Spleen (tissue), 11 donors: ENCODE measurements around the gene SAP30BP. TPM values are rescaled to one million over a fixed set of nuclear protein-coding genes. Genes with fewer than 3 reads are reported as not detected.
A peak's percentile ranks its signal among the peaks of the same experiment; 100 is the strongest.

Experiments
- DNase-seq: peaks from one replicate; pipeline ENCODE4 v3.0.0-alpha.2; 2020
- H3K27ac ChIP-seq, 8 donors: fragments of 200-600 bp; sonication (generic) in 7 of 8; 1 replicate in 4 of 8; 2 replicates in 4 of 8; pipeline versions ENCODE4 v1.5.0 to v1.8.0; 2016 to 2021; ENCODE audit warnings: inconsistent platforms in 4 of 8, mild to moderate bottlenecking in 4 of 8, moderate library complexity in 1 of 8
- H3K27me3 ChIP-seq, 7 donors: fragments of 200-600 bp; sonication (generic) in 6 of 7; replicated peaks in 1 of 7; 1 replicate in 4 of 7; 2 replicates in 3 of 7; pipeline versions ENCODE4 v1.5.0 to v1.8.0; 2016 to 2021; ENCODE audit warnings: inconsistent platforms in 3 of 7, mild to moderate bottlenecking in 1 of 7
- H3K36me3 ChIP-seq, 6 donors: fragments of 200-600 bp; sonication (generic) in 5 of 6; 1 replicate in 4 of 6; 2 replicates in 2 of 6; pipeline versions ENCODE4 v1.5.0 to v1.8.0; 2016 to 2021; ENCODE audit warnings: inconsistent platforms in 2 of 6
- H3K4me1 ChIP-seq, 6 donors: fragments of 200-600 bp; sonication (generic) in 5 of 6; 1 replicate in 3 of 6; 2 replicates in 3 of 6; pipeline versions ENCODE4 v1.5.0 to v1.8.0; 2016 to 2021; ENCODE audit warnings: inconsistent platforms in 3 of 6
- H3K4me3 ChIP-seq, 8 donors: fragments of 200-600 bp; sonication (generic) in 7 of 8; 1 replicate in 4 of 8; 2 replicates in 4 of 8; pipeline versions ENCODE4 v1.5.0 to v1.8.0; 2016 to 2021; ENCODE audit warnings: inconsistent platforms in 4 of 8, mild to moderate bottlenecking in 4 of 8, moderate library complexity in 2 of 8
- H3K9me3 ChIP-seq, 8 donors: fragments of 200-600 bp; sonication (generic) in 7 of 8; 1 replicate in 4 of 8; 2 replicates in 4 of 8; pipeline versions ENCODE4 v1.5.0 to v1.8.0; 2016 to 2021; ENCODE audit warnings: inconsistent platforms in 4 of 8
- CTCF ChIP-seq, 11 experiments: fragments of 200-600 bp in 7 of 11; fragments of 450-650 bp in 4 of 11; sonication (generic) in 4 of 11; IDR thresholded peaks in 8 of 11; conservative IDR thresholded peaks in 3 of 11; 1 replicate in 7 of 11; 2 replicates in 4 of 11; pipeline versions ENCODE4 v1.4.0 to v1.8.0; 2016 to 2021; ENCODE audit warnings: antibody characterized with exemption in 11 of 11, inconsistent platforms in 4 of 11, mild to moderate bottlenecking in 1 of 11
- POLR2A ChIP-seq, 3 donors: fragments of 450-650 bp; IDR thresholded peaks; one replicate each; pipeline ENCODE4 v1.5.1; 2017; ENCODE audit warnings: antibody characterized with exemption in 3 of 3, mild to moderate bottlenecking in 1 of 3
- POLR2AphosphoS5 ChIP-seq, 3 donors: sonication (generic); formaldehyde crosslinking; IDR thresholded peaks; one replicate each; pipeline ENCODE4 v1.5.1; 2017; ENCODE audit warnings: antibody characterized with exemption in 3 of 3
- WGBS, 5 donors: extraction: QIAGEN DNeasy Blood & Tissue Kit in 3 of 5; methylation state at CpG; one replicate each; pipeline versions ENCODE4 v1.1.5 to v1.1.7; 2013 to 2018; 5-methylcytosine and 5-hydroxymethylcytosine counted together
- intact Hi-C: fragments of 100-400 bp; cut with DNase I; formaldehyde crosslinking; loops from one replicate; pipeline ENCODE4 v1.15.0; 2023; ENCODE audit warnings: low total_unique reads
- polyA plus RNA-seq, 3 donors: library from polyadenylated mRNA; stranded (reverse); fragments of 200-250 nt; gene quantifications; one replicate each; pipeline ENCODE4 v1.2.1, GENCODE V29; 2013
- total RNA-seq, 7 donors: library from RNA; depleted of rRNA in 3 of 7; stranded (reverse); fragments of >200 nt in 3 of 7; fragmentation: NEBNext Ultra II Directional in 4 of 7; extraction: Animal tissue kit (Norgen Biotek cat#: 25700) in 4 of 7; gene quantifications; one replicate each; pipeline versions ENCODE4 v1.1.0 to v1.2.1, GENCODE V29; 2016 to 2021
- donor health status: healthy with polysubstance abuse.
- donor health status: DM: no; HTN: no; CAD: no; lungs with moderate emphysema.
- donor health status: DM: no; HTN: no; CAD: no.
- donor health status: Bipolar disorder and iron deficiency.
- donor health status: healthy.
- donor health status: DM: no; HTN: no; CAD: no.
- donor health status: DM: yes; HTN: yes; CAD: no.

SAP30BP gene
- total and polyA plus RNA-seq, 10 donors, result 53.8 to 110 (median 75.4) TPM

- Histone ChIP-seq H3K4me1 (peaks cover 6 to 56% (median 16%) of the 10 kb centered on the region in 6 donors), H3K36me3 (peaks cover 0 to 81% (median 9%) of the 10 kb centered on the region in 6 donors), H3K9me3 (no peaks in the 10 kb centered on the region), H3K27me3 (no peaks in the 10 kb centered on the region), H3K4me3 (no peak overlapping the region), H3K27ac (peak overlapping the region in 5 of 8 donors; percentile 26 to 66 (median 34))
- WGBS, 5 donors, result 54 to 67% (median 63%) methylated on average over 4 of the region's 4 CpGs
- no peak for TF ChIP-seq POLR2AphosphoS5 (IDR thresholded peaks at IDR 0.05)
- TF ChIP-seq POLR2A (IDR thresholded peaks at IDR 0.05), result no peak
- TF ChIP-seq CTCF (IDR thresholded peaks at IDR 0.05 in 8 of 11, conservative IDR thresholded peaks at IDR 0.05 in 3 of 11), result no peak
- intact Hi-C loops, result no loop called here
- DNase-seq, result no peak
Observed at GRCh38 chr17:75734674-75735294, 67.6 kb downstream of the SAP30BP start.

- DNase-seq, result no peak
- no peak overlapping the region for H3K4me3 ChIP-seq
- H3K27ac ChIP-seq, result peak overlapping the region in 3 of 8 donors; percentile 74 to 82 (median 80)
- intact Hi-C loops, result no loop called here
- 84 to 94% (median 89%) methylated on average over 25 to 26 of the region's 26 CpGs for WGBS, 5 donors
- H3K4me1 ChIP-seq, result peaks cover 6 to 56% (median 16%) of the 10 kb centered on the region in 6 donors
- H3K36me3 ChIP-seq, result peaks cover 0 to 81% (median 7%) of the 10 kb centered on the region in 6 donors
- H3K9me3 ChIP-seq, result no peaks in the 10 kb centered on the region
- H3K27me3 ChIP-seq, result no peaks in the 10 kb centered on the region
- TF ChIP-seq POLR2AphosphoS5 (IDR thresholded peaks at IDR 0.05), result peak in 2 of 3 donors; percentile 31 to 62
- TF ChIP-seq POLR2A (IDR thresholded peaks at IDR 0.05), result no peak
- TF ChIP-seq CTCF (IDR thresholded peaks at IDR 0.05 in 8 of 11, conservative IDR thresholded peaks at IDR 0.05 in 3 of 11), result no peak
Observed at GRCh38 chr17:75736173-75736835, 69.2 kb downstream of the SAP30BP start.

DNA sequence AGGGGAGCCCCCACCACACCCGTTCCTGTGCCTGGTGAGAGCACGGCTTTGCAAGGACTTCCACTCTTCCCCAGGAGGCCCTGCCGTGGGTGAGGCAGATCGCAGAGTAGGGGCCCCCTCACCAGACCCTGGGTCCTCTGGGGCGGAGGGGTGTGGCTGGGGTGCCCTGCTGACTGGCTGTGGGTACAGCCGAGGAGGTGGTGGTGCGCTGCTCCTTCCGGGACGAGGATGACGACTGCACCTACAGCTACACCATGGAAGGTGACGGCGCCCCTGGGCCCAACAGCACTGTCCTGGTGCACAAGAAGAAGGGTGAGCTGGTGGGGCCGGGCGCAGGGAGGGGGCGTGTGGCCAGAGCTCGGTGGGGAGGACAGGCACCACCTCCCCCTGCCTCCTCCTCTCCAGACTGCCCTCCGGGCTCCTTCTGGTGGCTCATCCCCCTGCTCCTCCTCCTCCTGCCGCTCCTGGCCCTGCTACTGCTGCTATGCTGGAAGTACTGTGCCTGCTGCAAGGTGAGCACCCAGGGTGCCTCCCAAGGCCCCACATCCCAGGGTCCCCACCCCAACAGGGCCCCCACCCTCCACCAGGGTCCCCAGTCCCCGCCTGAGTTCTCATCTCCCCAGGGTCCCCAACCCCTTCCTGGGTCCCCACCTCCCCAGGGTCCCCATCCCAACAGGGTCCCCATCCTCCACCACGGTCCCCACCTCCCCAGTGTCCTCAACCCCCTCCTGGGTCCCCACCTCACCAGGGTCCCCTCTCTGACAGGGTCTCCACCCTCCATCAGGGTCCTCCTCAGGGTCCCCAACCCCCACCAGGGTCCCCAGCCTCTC, 70.2 kb downstream of the SAP30BP start:
- intact Hi-C loops, result no loop called here
- TF ChIP-seq POLR2A (IDR thresholded peaks at IDR 0.05) (no peak), POLR2AphosphoS5 (IDR thresholded peaks at IDR 0.05) (peak in 1 of 3 donors; percentile 4)
- Histone ChIP-seq H3K36me3 (peaks cover 0 to 80% (median 10%) of the 10 kb centered on the region in 6 donors), H3K4me1 (peaks cover 6 to 56% (median 16%) of the 10 kb centered on the region in 6 donors), H3K4me3 (peak overlapping the region in 1 of 8 donors; percentile 42), H3K27me3 (no peaks in the 10 kb centered on the region), H3K27ac (peak overlapping the region in 5 of 8 donors; percentile 46 to 82 (median 74)), H3K9me3 (no peaks in the 10 kb centered on the region)
- no peak for DNase-seq
- WGBS, 5 donors, result 71 to 90% (median 83%) methylated on average over 8 to 20 of the region's 20 CpGs

GRCh38 chr17:75738218-75738802, 71.2 kb downstream of the SAP30BP start:
- TF ChIP-seq CTCF (IDR thresholded peaks at IDR 0.05 in 8 of 11, conservative IDR thresholded peaks at IDR 0.05 in 3 of 11), result no peak
- TF ChIP-seq POLR2A (IDR thresholded peaks at IDR 0.05), result peak in 1 of 3 donors; percentile 56
- peak; percentile 54 to 73 (median 73) for TF ChIP-seq POLR2AphosphoS5 (IDR thresholded peaks at IDR 0.05)
- Histone ChIP-seq H3K36me3 (peaks cover 0 to 85% (median 10%) of the 10 kb centered on the region in 6 donors), H3K4me1 (peaks cover 6 to 56% (median 16%) of the 10 kb centered on the region in 6 donors), H3K27ac (peak overlapping the region in 5 of 8 donors; percentile 41 to 82 (median 74)), H3K9me3 (no peaks in the 10 kb centered on the region), H3K27me3 (no peaks in the 10 kb centered on the region), H3K4me3 (peak overlapping the region in 1 of 8 donors; percentile 42)
- WGBS, 5 donors, result 47 to 58% (median 49%) methylated on average over 14 of the region's 14 CpGs
- intact Hi-C loops, result no loop called here
- DNase-seq, result peak; percentile 91
